Measurements from ENCODE around the gene SLC35B2.
A peak's percentile ranks its signal among the peaks of the same experiment; 100 is the strongest.

Gene SLC35B2

DNA sequence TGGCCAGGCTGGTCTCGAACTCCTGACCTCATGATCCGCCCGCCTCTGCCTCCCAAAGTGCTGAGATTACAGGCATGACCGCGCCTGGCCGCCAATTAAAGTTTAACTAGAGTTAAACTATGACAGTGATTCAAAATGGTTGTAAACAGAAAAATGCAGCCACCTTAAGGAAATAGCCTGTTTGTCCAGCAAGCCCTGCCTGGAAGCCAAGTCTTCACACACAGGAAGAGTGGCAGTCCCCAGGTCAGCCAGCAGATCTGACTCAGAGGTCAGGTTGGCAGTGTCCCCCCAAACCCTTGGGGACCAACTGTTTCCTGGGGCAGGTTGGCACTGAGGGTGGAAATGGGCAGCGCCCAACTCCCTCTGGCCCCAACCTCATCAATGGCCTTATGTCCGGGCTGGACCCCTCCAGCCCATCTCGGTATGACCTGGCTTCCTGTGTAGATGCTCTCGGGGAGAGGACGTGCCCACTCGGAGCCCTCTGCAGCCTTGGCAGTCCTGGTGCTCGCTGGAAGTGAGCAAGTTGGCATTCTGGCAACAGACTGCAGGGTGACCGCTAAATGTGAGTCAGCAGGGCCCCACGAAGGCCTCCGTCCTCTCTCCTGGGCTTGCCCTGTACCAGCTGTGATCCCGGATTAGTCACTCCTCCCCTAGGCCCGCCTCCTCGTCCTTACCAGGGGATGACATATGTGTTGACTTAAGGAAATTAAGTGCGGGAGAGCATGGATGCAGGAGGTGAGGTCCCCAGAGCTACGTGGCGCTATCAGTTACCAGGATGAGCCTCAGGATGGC lies 20.1 kb downstream of the SLC35B2 start (continued):
- TF ChIP-seq ZNF311 (tag by site-specific recombination; IDR thresholded peaks at IDR 0.05; ENCODE audit: borderline replicate concordance) (no peak), KLF9 (tag by site-specific recombination; IDR thresholded peaks at IDR 0.05; ENCODE audit: low read depth) (peak; percentile 68), ZNF366 (tag by site-specific recombination; conservative IDR thresholded peaks at IDR 0.05) (peak; percentile 53; the same call in 1 of the 2 replicates), ZNF596 (tag by site-specific recombination; IDR thresholded peaks at IDR 0.05) (no peak), SP7 (tag by site-specific recombination; IDR thresholded peaks at IDR 0.05) (no peak; the same call in 1 of the 2 replicates), BCL11B (tag by site-specific recombination; IDR thresholded peaks at IDR 0.05; ENCODE audit: low read depth) (no peak), SP2 (tag by site-specific recombination; IDR thresholded peaks at IDR 0.05) (peak; percentile 79), ZNF558 (tag by site-specific recombination; IDR thresholded peaks at IDR 0.05) (no peak), ZNF544 (tag by site-specific recombination; IDR thresholded peaks at IDR 0.05) (no peak), ZNF341 (tag by site-specific recombination; IDR thresholded peaks at IDR 0.05; ENCODE audit: low read depth) (no peak), ZFP69B (tag by site-specific recombination; IDR thresholded peaks at IDR 0.05) (peak; percentile 87), ZBTB1 (tag by site-specific recombination; IDR thresholded peaks at IDR 0.05) (0 out of 2 replicates have a peak, but pooled peaks have one; percentile 53), IKZF3 (tag by site-specific recombination; IDR thresholded peaks at IDR 0.05) (peak; percentile 80), ZNF626 (tag by site-specific recombination; IDR thresholded peaks at IDR 0.05) (no peak)
- TF ChIP-seq, protein P1, sequence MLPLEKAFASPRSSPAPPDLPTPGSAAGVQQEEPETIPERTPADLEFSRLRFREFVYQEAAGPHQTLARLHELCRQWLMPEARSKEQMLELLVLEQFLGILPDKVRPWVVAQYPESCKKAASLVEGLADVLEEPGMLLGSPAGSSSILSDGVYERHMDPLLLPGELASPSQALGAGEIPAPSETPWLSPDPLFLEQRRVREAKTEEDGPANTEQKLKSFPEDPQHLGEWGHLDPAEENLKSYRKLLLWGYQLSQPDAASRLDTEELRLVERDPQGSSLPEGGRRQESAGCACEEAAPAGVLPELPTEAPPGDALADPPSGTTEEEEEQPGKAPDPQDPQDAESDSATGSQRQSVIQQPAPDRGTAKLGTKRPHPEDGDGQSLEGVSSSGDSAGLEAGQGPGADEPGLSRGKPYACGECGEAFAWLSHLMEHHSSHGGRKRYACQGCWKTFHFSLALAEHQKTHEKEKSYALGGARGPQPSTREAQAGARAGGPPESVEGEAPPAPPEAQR (tag by site-specific recombination; IDR thresholded peaks at IDR 0.05), result no peak
- TF ChIP-seq, protein P2, sequence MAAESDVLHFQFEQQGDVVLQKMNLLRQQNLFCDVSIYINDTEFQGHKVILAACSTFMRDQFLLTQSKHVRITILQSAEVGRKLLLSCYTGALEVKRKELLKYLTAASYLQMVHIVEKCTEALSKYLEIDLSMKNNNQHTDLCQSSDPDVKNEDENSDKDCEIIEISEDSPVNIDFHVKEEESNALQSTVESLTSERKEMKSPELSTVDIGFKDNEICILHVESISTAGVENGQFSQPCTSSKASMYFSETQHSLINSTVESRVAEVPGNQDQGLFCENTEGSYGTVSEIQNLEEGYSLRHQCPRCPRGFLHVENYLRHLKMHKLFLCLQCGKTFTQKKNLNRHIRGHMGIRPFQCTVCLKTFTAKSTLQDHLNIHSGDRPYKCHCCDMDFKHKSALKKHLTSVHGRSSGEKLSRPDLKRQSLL (tag by site-specific recombination; IDR thresholded peaks at IDR 0.05), result no peak

DNA sequence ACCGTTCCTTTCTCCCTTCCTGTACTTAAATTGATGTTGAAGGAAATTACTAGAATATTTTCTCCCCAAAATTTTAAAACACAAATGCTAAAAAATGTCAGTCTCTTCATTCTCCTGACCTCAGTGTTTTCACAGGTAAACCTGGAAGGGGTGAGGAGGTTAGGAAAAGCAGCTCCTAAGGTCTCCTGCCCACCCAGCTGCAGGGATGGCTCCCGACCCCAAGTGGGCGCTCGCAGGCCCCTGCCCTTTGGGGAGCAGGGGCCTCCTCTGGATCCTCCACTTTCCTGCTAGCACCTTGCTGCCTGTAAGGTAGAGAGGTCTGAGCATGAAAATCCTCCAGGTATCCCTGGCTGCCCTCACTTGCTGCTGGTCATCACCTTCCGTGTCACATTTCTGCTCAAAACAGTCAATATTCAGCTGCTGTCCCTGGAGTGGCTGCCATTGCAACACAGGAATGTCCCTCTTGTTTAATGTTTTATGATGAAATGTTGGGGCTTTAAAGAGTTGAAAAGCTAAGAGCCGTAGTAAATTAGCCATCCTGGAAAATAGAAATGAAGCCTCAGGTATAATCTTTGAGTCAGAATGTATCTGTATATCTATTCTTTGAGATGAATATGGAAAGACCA lies 21.3 kb downstream of the SLC35B2 start:
- ChIA-PET POLR2A (interaction anchor here (0.7 to 4.0 kb wide), 3 partner anchors 11 to 140 kb away, joined by 6 to 21 read pairs (median 20); partner anchors contain the start of genes HSP90AB1 and SLC29A1), CTCF (interaction anchor here (0.6 to 7.8 kb wide), 19 partner anchors 10 to 1573 kb away, joined by 3 to 148 read pairs (median 8); partner anchors contain the start of genes HSP90AB1, SLC29A1 and SLC35B2)
- H3K27ac ChIP-seq (ENCODE audit: extremely low read depth, low read depth, low read length), result no peak overlapping the region
- peaks cover 4% of the 10 kb centered on the region; the same call in 1 of the 2 replicates for H3K4me1 ChIP-seq (ENCODE audit: control insufficient read depth, insufficient read depth, low read length)
- H3K36me3 ChIP-seq (ENCODE audit: control insufficient read depth in 2 of 2, insufficient read depth in 1 of 2, low read length in 2 of 2), result peaks cover 5 to 47% of the 10 kb centered on the region in 2 experiments; a peak in 2 of 3 replicates
- no peak overlapping the region for H3K4me3 ChIP-seq (ENCODE audit: low read depth, low read length)
- no peaks in the 10 kb centered on the region for H3K9me3 ChIP-seq (ENCODE audit: control insufficient read depth, insufficient read depth, low read depth, low read length)
- TF ChIP-seq ZNF426 (tag by site-specific recombination; IDR thresholded peaks at IDR 0.05) (no peak), ZNF324 (tag by site-specific recombination; IDR thresholded peaks at IDR 0.05) (no peak), BCL11A (tag by site-specific recombination; IDR thresholded peaks at IDR 0.05; ENCODE audit: low read depth) (no peak), SP7 (tag by site-specific recombination; IDR thresholded peaks at IDR 0.05) (no peak), ZNF596 (tag by site-specific recombination; IDR thresholded peaks at IDR 0.05) (no peak), BCL11B (tag by site-specific recombination; IDR thresholded peaks at IDR 0.05; ENCODE audit: low read depth) (no peak), GLI2 (tag by site-specific recombination; IDR thresholded peaks at IDR 0.05; ENCODE audit: borderline replicate concordance, low read depth) (no peak), ZNF24 (tag by site-specific recombination; IDR thresholded peaks at IDR 0.05) (no peak), ZBTB1 (tag by site-specific recombination; IDR thresholded peaks at IDR 0.05) (no peak), ZSCAN23 (tag by site-specific recombination; IDR thresholded peaks at IDR 0.05) (no peak), ZNF23 (tag by site-specific recombination; IDR thresholded peaks at IDR 0.05; ENCODE audit: borderline replicate concordance) (no peak), ZFP37 (tag by site-specific recombination; IDR thresholded peaks at IDR 0.05) (no peak)
- TF ChIP-seq, protein P3, sequence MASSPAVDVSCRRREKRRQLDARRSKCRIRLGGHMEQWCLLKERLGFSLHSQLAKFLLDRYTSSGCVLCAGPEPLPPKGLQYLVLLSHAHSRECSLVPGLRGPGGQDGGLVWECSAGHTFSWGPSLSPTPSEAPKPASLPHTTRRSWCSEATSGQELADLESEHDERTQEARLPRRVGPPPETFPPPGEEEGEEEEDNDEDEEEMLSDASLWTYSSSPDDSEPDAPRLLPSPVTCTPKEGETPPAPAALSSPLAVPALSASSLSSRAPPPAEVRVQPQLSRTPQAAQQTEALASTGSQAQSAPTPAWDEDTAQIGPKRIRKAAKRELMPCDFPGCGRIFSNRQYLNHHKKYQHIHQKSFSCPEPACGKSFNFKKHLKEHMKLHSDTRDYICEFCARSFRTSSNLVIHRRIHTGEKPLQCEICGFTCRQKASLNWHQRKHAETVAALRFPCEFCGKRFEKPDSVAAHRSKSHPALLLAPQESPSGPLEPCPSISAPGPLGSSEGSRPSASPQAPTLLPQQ (tag by site-specific recombination; IDR thresholded peaks at IDR 0.05), result no peak
- TF ChIP-seq, protein P4, sequence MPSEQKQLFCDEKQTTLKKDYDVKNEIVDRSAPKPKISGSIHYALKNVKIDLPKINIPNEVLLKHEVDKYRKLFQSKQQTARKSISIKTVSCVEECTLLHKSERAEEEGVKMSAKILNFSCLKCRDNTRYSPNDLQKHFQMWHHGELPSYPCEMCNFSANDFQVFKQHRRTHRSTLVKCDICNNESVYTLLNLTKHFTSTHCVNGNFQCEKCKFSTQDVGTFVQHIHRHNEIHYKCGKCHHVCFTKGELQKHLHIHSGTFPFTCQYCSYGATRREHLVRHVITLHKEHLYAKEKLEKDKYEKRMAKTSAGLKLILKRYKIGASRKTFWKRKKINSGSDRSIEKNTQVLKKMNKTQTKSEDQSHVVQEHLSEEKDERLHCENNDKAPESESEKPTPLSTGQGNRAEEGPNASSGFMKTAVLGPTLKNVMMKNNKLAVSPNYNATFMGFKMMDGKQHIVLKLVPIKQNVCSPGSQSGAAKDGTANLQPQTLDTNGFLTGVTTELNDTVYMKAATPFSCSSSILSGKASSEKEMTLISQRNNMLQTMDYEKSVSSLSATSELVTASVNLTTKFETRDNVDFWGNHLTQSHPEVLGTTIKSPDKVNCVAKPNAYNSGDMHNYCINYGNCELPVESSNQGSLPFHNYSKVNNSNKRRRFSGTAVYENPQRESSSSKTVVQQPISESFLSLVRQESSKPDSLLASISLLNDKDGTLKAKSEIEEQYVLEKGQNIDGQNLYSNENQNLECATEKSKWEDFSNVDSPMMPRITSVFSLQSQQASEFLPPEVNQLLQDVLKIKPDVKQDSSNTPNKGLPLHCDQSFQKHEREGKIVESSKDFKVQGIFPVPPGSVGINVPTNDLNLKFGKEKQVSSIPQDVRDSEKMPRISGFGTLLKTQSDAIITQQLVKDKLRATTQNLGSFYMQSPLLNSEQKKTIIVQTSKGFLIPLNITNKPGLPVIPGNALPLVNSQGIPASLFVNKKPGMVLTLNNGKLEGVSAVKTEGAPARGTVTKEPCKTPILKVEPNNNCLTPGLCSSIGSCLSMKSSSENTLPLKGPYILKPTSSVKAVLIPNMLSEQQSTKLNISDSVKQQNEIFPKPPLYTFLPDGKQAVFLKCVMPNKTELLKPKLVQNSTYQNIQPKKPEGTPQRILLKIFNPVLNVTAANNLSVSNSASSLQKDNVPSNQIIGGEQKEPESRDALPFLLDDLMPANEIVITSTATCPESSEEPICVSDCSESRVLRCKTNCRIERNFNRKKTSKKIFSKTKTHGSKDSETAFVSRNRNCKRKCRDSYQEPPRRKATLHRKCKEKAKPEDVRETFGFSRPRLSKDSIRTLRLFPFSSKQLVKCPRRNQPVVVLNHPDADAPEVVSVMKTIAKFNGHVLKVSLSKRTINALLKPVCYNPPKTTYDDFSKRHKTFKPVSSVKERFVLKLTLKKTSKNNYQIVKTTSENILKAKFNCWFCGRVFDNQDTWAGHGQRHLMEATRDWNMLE (tag by site-specific recombination; conservative IDR thresholded peaks at IDR 0.05; ENCODE audit: low read depth), result no peak

Data from HEK293 (cell line).